B cell (primary cell): ENCODE measurements around the gene JSRP1. TPM values are rescaled to one million over a fixed set of nuclear protein-coding genes. Genes with fewer than 3 reads are reported as not detected.
A peak's percentile ranks its signal among the peaks of the same experiment; 100 is the strongest.

ENCODE experiments used
- ATAC-seq: fragments of 200-7000 bp; cut with Tn5 transposase; one replicate; pipeline ENCODE4 v1.10.0; 2021; ENCODE audit warnings: low read depth, mild to moderate bottlenecking, moderate number of reproducible peaks, moderate library complexity
- CTCF ChIA-PET: fragments of 350-600 bp; sonication (Branson Sonifier 250); formaldehyde crosslinking; loops from one replicate; lab custom pipeline; 2021; ENCODE audit warnings: antibody characterized with exemption, inconsistent platforms; lab: Charles Lee
- POLR2A ChIA-PET: fragments of 350-600 bp; sonication (Branson Sonifier 250); formaldehyde crosslinking; loops from one replicate; lab custom pipeline; 2021; ENCODE audit warnings: antibody characterized with exemption; lab: Charles Lee
- DNase-seq: peaks from one replicate; pipeline ENCODE4 v3.0.0; 2013
- H2AFZ ChIP-seq: 2 replicates; pipeline ENCODE4 v1.6.1; 2012; ENCODE audit warnings: mild to moderate bottlenecking, low read depth, low read length; ENCODE audit not compliant: insufficient read depth, poor library complexity, severe bottlenecking
- H3K27ac ChIP-seq, 2 donors: 1 replicate in 1 of 2; 2 replicates in 1 of 2; pipeline ENCODE4 v1.5.1; 2012 to 2013; ENCODE audit warnings: low read length in 2 of 2, mild to moderate bottlenecking in 2 of 2, moderate library complexity in 1 of 2
- H3K27me3 ChIP-seq, 4 experiments: fragments of 200-600 bp in 1 of 4; sonication (generic) in 1 of 4; replicated peaks in 1 of 4; 1 replicate in 2 of 4; 2 replicates in 2 of 4; pipeline versions ENCODE4 v1.6.1 to v1.7.0; 2013 to 2016; ENCODE audit warnings: low read length in 3 of 4, mild to moderate bottlenecking in 2 of 4, mixed read lengths in 1 of 4, moderate library complexity in 1 of 4; ENCODE audit not compliant: insufficient read depth in 4 of 4, control insufficient read depth in 3 of 4; ENCODE audit errors: control extremely low read depth in 1 of 4
- H3K36me3 ChIP-seq, 2 experiments: replicated peaks in 1 of 2; 1 replicate in 1 of 2; 2 replicates in 1 of 2; pipeline versions ENCODE4 v1.6.1 to v1.7.1; 2013; ENCODE audit warnings: low read length in 1 of 2; ENCODE audit not compliant: insufficient read depth in 2 of 2, control insufficient read depth in 1 of 2; ENCODE audit errors: control extremely low read depth in 1 of 2, extremely low read depth in 1 of 2
- H3K4me1 ChIP-seq, 2 donors: fragments of 200-600 bp in 1 of 2; sonication (generic) in 1 of 2; 1 replicate in 1 of 2; 2 replicates in 1 of 2; pipeline versions ENCODE4 v1.5.1 to v1.6.1; 2013 to 2017; ENCODE audit warnings: low read length in 2 of 2; ENCODE audit not compliant: control insufficient read depth in 2 of 2, insufficient read depth in 2 of 2
- H3K4me2 ChIP-seq: replicated peaks from 2 replicates; pipeline ENCODE3; 2012; ENCODE audit warnings: mild to moderate bottlenecking, low read depth, low read length; ENCODE audit not compliant: poor library complexity, severe bottlenecking
- H3K4me3 ChIP-seq, 5 experiments: fragments of 200-600 bp in 1 of 5; sonication (generic) in 1 of 5; 1 replicate in 3 of 5; 2 replicates in 2 of 5; pipeline versions ENCODE4 v1.5.1 to v1.7.0; 2011 to 2016; ENCODE audit warnings: low read length in 4 of 5, mild to moderate bottlenecking in 4 of 5, low read depth in 2 of 5, control low read depth in 1 of 5, moderate library complexity in 1 of 5; ENCODE audit not compliant: insufficient read depth in 1 of 5; ENCODE audit errors: control extremely low read depth in 1 of 5, extremely low read depth in 1 of 5
- H3K79me2 ChIP-seq: fragments of 200-600 bp; sonication (generic); one replicate; pipeline ENCODE4 v1.6.0; 2016; ENCODE audit warnings: low read length; ENCODE audit not compliant: control insufficient read depth, insufficient read depth
- H3K9ac ChIP-seq: fragments of 200-600 bp; sonication (generic); 2 replicates; pipeline ENCODE4 v1.6.1; 2017; ENCODE audit warnings: mild to moderate bottlenecking, low read length, moderate library complexity
- H3K9me3 ChIP-seq, 3 donors: one replicate each; pipeline versions ENCODE4 v1.6.1 to v1.7.1; 2013; ENCODE audit warnings: low read length in 2 of 3; ENCODE audit not compliant: control insufficient read depth in 2 of 3, insufficient read depth in 1 of 3; ENCODE audit errors: control extremely low read depth in 1 of 3
- H4K20me1 ChIP-seq: 2 replicates; pipeline ENCODE4 v1.6.0; 2012; ENCODE audit warnings: mild to moderate bottlenecking, low read length; ENCODE audit not compliant: insufficient read depth, control insufficient read depth, poor library complexity, severe bottlenecking
- H3K27ac Mint-ChIP-seq: one replicate; pipeline ENCODE4 v1.8.0; 2021; ENCODE audit warnings: mixed read lengths
- H3K27me3 Mint-ChIP-seq: one replicate; pipeline ENCODE4 v1.8.0; 2021; ENCODE audit warnings: mixed read lengths
- H3K4me1 Mint-ChIP-seq: one replicate; pipeline ENCODE4 v1.8.0; 2021; ENCODE audit warnings: mixed read lengths
- H3K4me3 Mint-ChIP-seq: one replicate; pipeline ENCODE4 v1.8.0; 2021; ENCODE audit warnings: mixed read lengths
- H3K9me3 Mint-ChIP-seq: one replicate; pipeline ENCODE4 v1.8.0; 2022; ENCODE audit warnings: mixed read lengths; ENCODE audit not compliant: insufficient read depth
- EZH2 ChIP-seq: IDR thresholded peaks from 2 replicates; pipeline ENCODE4 v1.6.1; 2012; ENCODE audit warnings: borderline replicate concordance, low read depth, mild to moderate bottlenecking, moderate library complexity, low read length; ENCODE audit not compliant: insufficient read depth, poor library complexity, severe bottlenecking
- WGBS: methylation state at CpG from one replicate; pipeline ENCODE4 v1.1.5; 2013; ENCODE audit warnings: missing lambda C conversion rate; ENCODE audit not compliant: insufficient coverage; 5-methylcytosine and 5-hydroxymethylcytosine counted together
- intact Hi-C: fragments of 100-400 bp; cut with micrococcal nuclease; formaldehyde crosslinking; loops from one replicate; pipeline ENCODE4 v1.10.0; 2022
- polyA plus RNA-seq: library from polyadenylated mRNA; depleted of rRNA; stranded (reverse); fragments of >200 nt; gene quantifications from 2 replicates; pipeline ENCODE4 v1.2.3, GENCODE V29; 2012
- total RNA-seq, 2 donors: library from RNA; stranded (reverse); fragments of 120-200 nt in 1 of 2; gene quantifications; 1 replicate in 1 of 2; 2 replicates in 1 of 2; pipeline versions ENCODE4 v1.2.3 to v1.2.4, GENCODE V29; 2013 to 2022
- TF ChIP-seq, protein P1 (sequence below): fragments of 200-600 bp; IDR thresholded peaks from one replicate; pipeline ENCODE4 v1.8.0; 2022; ENCODE audit warnings: antibody characterized with exemption, mild to moderate bottlenecking

Gene JSRP1
- total and polyA plus RNA-seq, 2 donors (not counting 1 experiment from before 2014, with no cell fraction given) = 2.1 to 3.0 TPM

DNA sequence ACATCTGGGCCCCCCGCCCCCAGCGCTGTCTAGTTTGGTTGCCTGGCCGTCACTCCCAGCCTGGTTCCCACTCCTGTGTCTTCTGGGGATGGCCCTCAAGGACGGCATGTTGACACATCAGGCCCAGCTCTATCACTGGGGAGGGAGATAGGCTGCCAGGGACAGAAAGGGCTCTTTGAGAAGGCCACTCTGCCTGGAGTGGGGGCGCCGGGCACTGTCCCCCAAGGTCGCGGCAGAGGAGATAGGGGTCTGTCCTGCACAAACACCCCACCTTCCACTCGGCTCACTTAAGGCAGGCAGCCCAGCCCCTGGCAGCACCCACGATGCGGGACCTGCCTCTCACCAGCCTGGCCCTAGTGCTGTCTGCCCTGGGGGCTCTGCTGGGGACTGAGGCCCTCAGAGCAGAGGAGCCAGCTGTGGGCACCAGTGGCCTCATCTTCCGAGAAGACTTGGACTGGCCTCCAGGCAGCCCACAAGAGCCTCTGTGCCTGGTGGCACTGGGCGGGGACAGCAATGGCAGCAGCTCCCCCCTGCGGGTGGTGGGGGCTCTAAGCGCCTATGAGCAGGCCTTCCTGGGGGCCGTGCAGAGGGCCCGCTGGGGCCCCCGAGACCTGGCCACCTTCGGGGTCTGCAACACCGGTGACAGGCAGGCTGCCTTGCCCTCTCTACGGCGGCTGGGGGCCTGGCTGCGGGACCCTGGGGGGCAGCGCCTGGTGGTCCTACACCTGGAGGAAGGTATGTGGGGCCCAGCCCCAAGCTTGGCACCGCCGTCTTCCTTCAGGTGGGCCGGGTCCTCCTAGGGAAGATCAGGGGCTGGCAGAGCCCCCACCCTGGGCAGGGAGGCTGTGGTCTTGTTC lies 7.0 kb downstream of the JSRP1 start, which contains the start of gene AMH:
Gene AMH (plus strand): TSS at position 314 of the 857 bp plus-strand sequence. CDS start 10 bp downstream, at position 324.
- peaks cover 72% of the 10 kb centered on the region for H4K20me1 ChIP-seq
- H3K4me1 Mint-ChIP-seq = peaks cover 23% of the 10 kb centered on the region
- H3K4me1 ChIP-seq = peaks cover 30 to 36% of the 10 kb centered on the region in 2 donors
- no peak for TF ChIP-seq EZH2
- TF ChIP-seq, protein P1, sequence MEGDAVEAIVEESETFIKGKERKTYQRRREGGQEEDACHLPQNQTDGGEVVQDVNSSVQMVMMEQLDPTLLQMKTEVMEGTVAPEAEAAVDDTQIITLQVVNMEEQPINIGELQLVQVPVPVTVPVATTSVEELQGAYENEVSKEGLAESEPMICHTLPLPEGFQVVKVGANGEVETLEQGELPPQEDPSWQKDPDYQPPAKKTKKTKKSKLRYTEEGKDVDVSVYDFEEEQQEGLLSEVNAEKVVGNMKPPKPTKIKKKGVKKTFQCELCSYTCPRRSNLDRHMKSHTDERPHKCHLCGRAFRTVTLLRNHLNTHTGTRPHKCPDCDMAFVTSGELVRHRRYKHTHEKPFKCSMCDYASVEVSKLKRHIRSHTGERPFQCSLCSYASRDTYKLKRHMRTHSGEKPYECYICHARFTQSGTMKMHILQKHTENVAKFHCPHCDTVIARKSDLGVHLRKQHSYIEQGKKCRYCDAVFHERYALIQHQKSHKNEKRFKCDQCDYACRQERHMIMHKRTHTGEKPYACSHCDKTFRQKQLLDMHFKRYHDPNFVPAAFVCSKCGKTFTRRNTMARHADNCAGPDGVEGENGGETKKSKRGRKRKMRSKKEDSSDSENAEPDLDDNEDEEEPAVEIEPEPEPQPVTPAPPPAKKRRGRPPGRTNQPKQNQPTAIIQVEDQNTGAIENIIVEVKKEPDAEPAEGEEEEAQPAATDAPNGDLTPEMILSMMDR = no peak
- H3K27ac ChIP-seq = no peak within 1 kb of the TSS
- 89% methylated on average over 21 of the region's 27 CpGs for WGBS
- H3K9me3 Mint-ChIP-seq = no peaks in the 10 kb centered on the region
- ATAC-seq (no peak), DNase-seq (no peak)
- H3K27ac Mint-ChIP-seq = no peak within 1 kb of the TSS
- CTCF ChIA-PET = interaction anchor here (1.2 kb wide), 2 partner anchors 23 to 48 kb away, joined by 3 to 4 read pairs; no protein-coding TSS in a partner anchor
- intact Hi-C loops = no loop called here
- POLR2A ChIA-PET = interaction anchor here (0.5 kb wide), 1 partner anchor 373 kb away, joined by 4 read pairs; no protein-coding TSS in a partner anchor
- peaks cover 0 to 38% (median 14%) of the 10 kb centered on the region in 4 experiments for H3K27me3 ChIP-seq
- H3K4me3 ChIP-seq = no peak within 1 kb of the TSS
- peaks cover 0 to 15% (median 0%) of the 10 kb centered on the region in 3 donors for H3K9me3 ChIP-seq
- H3K9ac ChIP-seq = no peak within 1 kb of the TSS
- no peak within 1 kb of the TSS for H3K4me3 Mint-ChIP-seq
- H3K79me2 ChIP-seq = peaks cover 27% of the 10 kb centered on the region
- H3K4me2 ChIP-seq = peak within 1 kb of the TSS; percentile 100
- H3K27me3 Mint-ChIP-seq = no peaks in the 10 kb centered on the region
- peaks cover 0 to 43% of the 10 kb centered on the region in 2 experiments for H3K36me3 ChIP-seq
- H2AFZ ChIP-seq = no peak within 1 kb of the TSS
